ENCODE measurements around the gene NAPA.

NAPA gene

GRCh38 chr19:47514869-47515588 lies at the start of gene NAPA:
Gene NAPA (minus strand): TSS chr19:47515063. CDS start chr19:47514940, 123 bp downstream.
- peak; percentile 100 for DNase-seq (ENCODE audit: low read depth)

DNA sequence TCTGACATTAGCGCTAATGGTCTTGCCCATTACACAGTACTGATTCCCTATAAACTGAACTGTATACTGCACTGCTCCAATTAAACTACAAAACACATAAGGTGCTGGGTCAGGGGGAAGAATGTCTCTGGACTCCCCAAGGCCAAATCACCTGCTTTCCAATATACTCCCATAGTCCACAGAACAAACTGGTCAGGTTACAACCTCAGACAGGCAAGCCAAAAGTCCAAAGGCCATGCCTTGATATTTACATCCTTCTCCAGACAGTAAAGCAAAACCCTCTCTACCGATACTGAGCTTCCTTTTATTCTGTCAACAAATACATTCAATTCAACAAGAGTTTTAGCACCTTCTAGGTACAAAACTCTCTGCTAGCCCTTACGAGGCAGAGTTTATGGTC lies 49.2 kb upstream of the NAPA start:
- DNase-seq (ENCODE audit: low read depth), result no peak

DNA sequence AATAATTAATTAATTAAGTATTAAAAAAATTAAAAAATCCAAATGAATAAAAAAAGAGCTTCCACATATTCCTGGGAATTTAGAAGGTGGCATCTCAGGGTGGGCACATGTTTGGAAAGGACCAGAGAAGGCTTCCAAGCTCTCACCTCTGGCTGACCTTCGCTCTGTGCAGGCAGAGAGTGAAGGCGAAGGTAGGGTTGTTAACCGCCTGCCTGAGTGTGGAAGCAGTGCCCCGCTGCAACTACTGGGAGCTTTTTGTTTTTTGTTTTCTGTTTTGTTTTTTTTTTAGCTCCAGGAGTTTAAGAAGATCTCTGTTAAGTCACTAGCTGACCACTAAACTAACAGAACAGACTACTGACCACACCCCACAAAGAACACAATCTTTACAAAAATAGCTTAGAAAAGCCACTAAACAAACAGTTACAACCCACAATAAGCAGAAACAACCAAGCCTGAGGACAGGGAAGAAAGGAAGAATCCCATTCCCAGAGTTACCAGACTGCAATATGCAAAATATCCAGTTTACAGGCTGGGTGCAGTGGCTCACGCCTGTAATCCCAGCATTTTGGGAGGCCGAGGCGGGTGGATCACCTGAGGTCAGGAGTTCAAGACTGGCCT lies 46.7 kb upstream of the NAPA start:
- no peak for DNase-seq (ENCODE audit: low read depth)

GRCh38 chr19:47560999-47561398 lies 46.1 kb upstream of the NAPA start:
- no peak for DNase-seq (ENCODE audit: low read depth)

DNA sequence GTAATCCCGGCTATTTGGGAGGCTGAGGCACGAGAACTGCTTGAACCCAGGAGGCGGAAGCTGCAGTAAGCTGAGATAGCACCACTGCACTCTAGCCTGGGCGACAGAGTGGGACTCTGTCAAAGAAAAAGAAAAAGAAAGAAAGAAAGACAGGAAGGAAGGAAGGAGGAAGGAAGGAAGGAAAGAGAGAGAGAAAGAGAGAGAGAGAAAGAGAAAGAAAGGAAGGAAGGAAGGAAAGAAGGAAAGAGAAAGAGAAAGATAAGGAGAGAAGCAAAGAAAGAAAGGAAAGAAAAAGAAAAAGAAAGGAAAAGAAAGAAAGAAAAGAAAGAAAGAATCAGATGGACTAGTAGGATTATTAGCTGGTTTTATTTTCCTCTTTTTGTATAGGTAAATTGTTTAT lies 35.3 kb upstream of the NAPA start:
- no peak for DNase-seq (ENCODE audit: low read depth)

GRCh38 chr19:47549261-47549862 lies 34.5 kb upstream of the NAPA start:
- DNase-seq (ENCODE audit: low read depth), result no peak

- DNase-seq (ENCODE audit: low read depth), result no peak
Measured at GRCh38 chr19:47547199-47547598, 32.3 kb upstream of the NAPA start.

GRCh38 chr19:47545061-47545948 lies 30.4 kb upstream of the NAPA start:
- DNase-seq (ENCODE audit: low read depth), result no peak

DNA sequence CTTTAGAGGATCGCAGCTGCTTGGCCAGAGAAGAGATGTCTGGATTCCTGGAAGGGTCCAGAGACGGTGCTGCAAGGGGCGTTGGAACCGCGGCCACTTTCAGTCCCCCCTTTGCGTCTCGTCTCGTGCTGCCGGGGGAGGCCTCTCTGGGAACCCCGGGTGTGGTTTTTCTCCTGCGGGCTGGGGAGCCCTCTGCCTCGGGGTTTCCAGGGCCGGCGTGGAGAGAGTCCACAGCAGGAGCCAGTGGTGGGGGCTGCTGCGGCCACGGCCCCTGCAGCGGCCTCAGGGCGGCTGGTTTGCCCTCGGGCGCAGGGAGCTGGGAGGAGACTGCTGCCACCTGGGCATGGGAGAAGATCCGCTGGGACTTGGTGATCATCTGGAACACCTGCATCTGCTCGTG lies 29.6 kb upstream of the NAPA start:
- DNase-seq (ENCODE audit: low read depth), result no peak

DNA sequence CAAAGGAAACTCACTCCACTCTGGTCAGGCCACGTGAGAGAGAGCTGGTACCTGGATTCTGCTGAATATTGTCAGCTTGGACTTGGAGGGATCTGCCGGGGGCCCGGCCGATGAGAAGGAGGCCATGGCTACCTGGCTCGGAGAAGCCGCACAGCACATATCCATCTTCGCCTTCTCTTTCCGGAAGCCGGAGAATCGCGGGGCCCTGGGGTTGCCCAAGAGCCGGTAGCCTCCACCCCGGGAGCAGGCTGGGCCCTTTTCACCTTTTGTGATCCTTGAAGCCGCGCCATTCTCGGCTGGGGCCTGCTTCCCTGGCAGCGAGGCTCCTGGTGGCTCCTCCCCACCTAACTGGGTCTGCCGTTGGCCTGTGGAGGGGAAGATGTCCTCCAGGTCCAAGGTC lies 29.2 kb upstream of the NAPA start:
- no peak for DNase-seq (ENCODE audit: low read depth)

DNA sequence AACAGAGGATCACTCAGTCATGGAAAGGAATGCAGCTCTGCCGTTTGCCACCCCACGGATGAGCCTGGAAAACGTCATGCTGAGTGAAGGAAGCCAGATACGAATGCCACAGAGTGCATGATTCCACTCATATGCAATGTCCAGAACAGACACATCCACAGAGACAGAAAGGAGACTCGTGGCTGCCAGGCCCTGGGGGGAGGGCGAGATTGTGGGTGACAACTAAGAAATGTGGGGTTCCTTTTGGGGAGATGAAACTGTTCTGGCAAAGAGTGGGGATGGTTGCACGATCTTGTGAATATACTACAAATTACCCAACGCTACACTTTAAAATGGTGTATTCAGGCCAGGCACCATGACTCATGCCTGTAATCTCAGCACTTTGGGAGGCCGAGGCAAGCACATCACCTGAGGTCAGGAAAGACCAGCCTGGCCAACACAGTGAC lies 27.2 kb upstream of the NAPA start:
- DNase-seq (ENCODE audit: low read depth), result peak; percentile 7

DNA sequence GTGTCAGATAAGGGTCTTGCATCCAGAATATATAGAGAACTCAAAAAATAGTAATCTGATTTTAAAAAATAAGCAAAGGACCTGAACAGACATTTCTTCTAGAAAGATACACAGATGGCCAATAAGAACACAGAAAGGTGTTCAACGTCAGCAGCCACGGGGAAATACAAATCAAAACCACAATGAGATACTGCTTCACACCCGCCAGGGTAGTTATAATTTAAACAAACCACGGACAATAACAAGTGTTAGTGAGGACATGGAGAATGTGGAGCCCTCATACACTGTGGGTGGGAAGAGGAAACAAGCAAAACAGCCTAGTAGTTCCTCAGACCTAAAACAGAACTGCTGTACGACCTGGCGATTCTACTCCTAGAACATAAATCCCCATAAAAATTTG lies 26.7 kb upstream of the NAPA start:
- DNase-seq (ENCODE audit: low read depth), result no peak

GRCh38 chr19:47540748-47541147 lies 25.9 kb upstream of the NAPA start:
- DNase-seq (ENCODE audit: low read depth), result peak; percentile 24

GRCh38 chr19:47539747-47540311 lies 25.0 kb upstream of the NAPA start:
- no peak for DNase-seq (ENCODE audit: low read depth)

DNA sequence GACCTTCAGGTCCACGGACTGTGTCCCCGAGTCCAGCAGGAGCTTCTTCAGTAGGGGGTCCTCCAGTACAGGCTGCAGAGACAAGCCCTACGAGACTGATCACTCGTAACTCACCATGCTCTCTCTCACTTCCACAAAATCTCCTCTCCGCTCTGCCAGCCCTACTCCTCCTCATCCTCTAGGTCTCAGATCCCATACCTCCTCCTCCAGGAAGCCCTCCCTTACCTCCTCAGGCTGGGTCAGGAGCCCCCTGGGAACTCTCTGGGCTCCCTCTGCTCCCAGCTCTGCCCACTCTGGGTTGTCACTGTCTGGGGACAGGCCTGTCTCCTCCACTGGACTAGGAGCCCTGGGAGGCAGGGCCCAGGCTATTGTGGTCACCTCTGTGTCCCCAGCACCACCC lies 23.9 kb upstream of the NAPA start:
- DNase-seq (ENCODE audit: low read depth), result no peak

- DNase-seq (ENCODE audit: low read depth), result no peak
Measured at GRCh38 chr19:47537493-47537892, 22.6 kb upstream of the NAPA start.

DNA sequence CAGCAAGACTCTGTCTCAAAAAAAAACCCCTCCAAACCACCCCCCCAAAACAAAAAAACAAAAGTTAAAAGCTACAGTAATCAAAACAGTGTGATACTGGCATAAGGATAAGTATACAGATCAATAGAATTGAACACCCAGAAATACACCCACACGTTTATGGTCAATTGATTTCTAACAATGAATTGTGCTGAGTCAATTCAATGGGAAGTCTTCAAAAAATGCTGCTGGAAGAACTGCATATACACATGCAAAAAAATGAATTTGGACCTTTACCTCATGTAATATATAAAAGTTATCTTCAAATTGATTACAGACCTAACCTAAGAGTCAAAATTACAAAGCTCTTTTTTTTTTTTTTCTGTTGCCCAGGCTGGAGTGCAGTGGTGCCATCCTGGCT lies 19.8 kb upstream of the NAPA start:
- DNase-seq (ENCODE audit: low read depth), result no peak

GRCh38 chr19:47531640-47532387 lies 17.0 kb upstream of the NAPA start:
- DNase-seq (ENCODE audit: low read depth), result no peak

DNA sequence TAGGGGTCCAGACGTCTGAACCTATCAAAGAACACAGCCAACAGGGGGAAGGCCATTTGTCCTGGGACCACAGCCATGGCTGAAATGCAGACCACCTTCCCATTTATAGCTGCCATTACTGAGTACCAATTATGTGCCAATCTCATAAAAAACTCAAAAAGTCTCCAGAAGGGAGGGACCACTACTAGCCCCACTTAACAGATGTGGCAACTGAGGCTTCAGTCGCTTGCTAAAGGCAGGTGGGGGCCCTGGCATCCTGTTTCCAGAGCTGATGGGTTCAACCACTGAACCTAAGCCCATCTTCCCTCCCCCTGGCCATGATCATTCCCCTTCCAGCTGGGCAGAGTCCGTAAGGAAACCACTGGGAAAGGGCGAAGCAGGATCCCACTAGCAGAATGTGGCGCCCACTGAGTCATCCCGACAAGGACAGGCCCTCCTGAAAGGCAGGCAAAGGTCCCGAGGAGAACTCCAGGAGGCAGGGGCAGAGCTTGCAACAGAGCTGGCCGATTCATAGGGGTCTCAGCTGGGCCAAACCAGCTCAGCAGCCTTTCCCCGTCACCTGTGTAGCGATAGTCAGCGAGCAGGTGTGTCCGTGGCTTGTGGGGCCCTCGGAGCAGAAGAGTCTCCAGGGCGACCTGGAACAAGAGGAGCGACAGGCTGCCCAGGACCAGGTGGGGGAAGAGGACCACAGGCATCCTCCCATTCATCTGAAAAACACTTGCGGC lies 14.3 kb upstream of the NAPA start:
- DNase-seq (ENCODE audit: low read depth), result no peak

DNA sequence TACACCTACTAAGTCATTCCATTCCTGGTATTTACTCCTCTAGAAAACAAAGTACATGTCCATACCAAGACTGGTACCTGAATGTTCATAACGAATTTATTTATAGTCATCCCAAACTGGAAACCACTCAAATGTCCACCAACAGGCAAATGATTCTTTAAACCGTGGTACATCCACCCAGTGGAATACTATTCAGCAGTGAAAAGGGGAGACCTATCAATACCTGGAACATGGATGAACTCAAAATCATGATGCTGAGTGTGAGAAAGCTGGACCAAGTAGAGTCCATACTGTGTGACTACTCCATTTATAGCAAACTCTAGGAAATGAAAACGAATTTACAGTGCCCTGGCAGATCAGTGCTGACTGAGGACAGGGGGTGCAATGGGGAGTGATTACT lies 11.9 kb upstream of the NAPA start:
- DNase-seq (ENCODE audit: low read depth), result no peak

GRCh38 chr19:47523473-47523872 lies 8.6 kb upstream of the NAPA start:
- no peak for DNase-seq (ENCODE audit: low read depth)
